ENCODE results near the gene SCAF1.

GRCh38 chr19:49594157-49594992 lies 47.6 kb upstream of the SCAF1 start:
- TF ChIP-seq POLR2A (IDR thresholded peaks at IDR 0.05; ENCODE audit: low read depth, low read length) (no peak), TAF1 (IDR thresholded peaks at IDR 0.05; ENCODE audit: borderline replicate concordance, low read depth, low read length) (no peak)

All from GM12892 (cell line).